SH-SY5Y (cell line): ENCODE data around the gene DNAJC8.

Source experiments
- GATA2 ChIP-seq: IDR thresholded peaks from 2 replicates; pipeline ENCODE4 v1.6.1; 2011; ENCODE audit warnings: mild to moderate bottlenecking, low read depth, low read length
- GATA3 ChIP-seq: IDR thresholded peaks from 2 replicates; pipeline ENCODE4 v1.6.1; 2011; ENCODE audit warnings: low read depth, mild to moderate bottlenecking, low read length, moderate library complexity

DNA sequence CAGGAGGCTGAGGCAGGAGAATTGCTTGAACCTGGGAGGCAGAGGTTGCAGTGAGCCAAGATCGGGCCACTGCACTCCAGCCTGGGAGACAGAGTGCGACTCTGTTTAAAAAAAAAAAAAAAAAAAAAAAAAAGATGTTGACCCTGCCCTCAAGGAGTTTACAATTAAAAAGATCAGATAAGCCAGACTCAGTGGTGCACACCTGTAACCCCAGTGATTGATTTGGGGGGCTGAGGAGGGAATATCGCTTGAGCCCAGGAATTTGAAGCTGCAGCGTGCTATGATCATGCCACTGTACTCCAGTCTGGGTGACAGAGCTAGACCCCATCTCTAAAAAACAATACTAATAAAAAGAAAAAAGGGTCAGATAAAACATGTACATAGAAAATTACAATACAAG lies 24.9 kb upstream of the DNAJC8 start:
- TF ChIP-seq GATA2 = no peak
- TF ChIP-seq GATA3 = no peak
